ENCODE data around the gene DYSF. TPM values are rescaled to one million over a fixed set of nuclear protein-coding genes. Genes with fewer than 3 reads are reported as not detected.
A peak's percentile ranks its signal among the peaks of the same experiment; 100 is the strongest.

The DYSF gene
- total RNA-seq, 4 donors from 2014 or later = 2.8 to 14.9 (median 4.0) TPM

- H3K27ac ChIP-seq = no peak overlapping the region
- no peaks in the 10 kb centered on the region for H3K27me3 ChIP-seq
- no peaks in the 10 kb centered on the region for H3K36me3 ChIP-seq
- no peak for TF ChIP-seq POLR2A (IDR thresholded peaks at IDR 0.05)
- H3K4me1 ChIP-seq = no peaks in the 10 kb centered on the region
- no peaks in the 10 kb centered on the region for H3K9me3 ChIP-seq
- no peak overlapping the region for H3K4me3 ChIP-seq
- DNase-seq = peak in 1 of 3 donors; percentile 26
Observed at GRCh38 chr2:71697106-71698004, 244.0 kb downstream of the DYSF start.

- Histone ChIP-seq H3K4me3 (no peak overlapping the region), H3K36me3 (no peaks in the 10 kb centered on the region), H3K4me1 (no peaks in the 10 kb centered on the region), H3K9me3 (no peaks in the 10 kb centered on the region), H3K27ac (no peak overlapping the region), H3K27me3 (no peaks in the 10 kb centered on the region)
- no peak for TF ChIP-seq POLR2A (IDR thresholded peaks at IDR 0.05)
- no peak for TF ChIP-seq CTCF (IDR thresholded peaks at IDR 0.05)
- DNase-seq = no peak
Observed at GRCh38 chr2:71699428-71699827, 246.1 kb downstream of the DYSF start.

DNA sequence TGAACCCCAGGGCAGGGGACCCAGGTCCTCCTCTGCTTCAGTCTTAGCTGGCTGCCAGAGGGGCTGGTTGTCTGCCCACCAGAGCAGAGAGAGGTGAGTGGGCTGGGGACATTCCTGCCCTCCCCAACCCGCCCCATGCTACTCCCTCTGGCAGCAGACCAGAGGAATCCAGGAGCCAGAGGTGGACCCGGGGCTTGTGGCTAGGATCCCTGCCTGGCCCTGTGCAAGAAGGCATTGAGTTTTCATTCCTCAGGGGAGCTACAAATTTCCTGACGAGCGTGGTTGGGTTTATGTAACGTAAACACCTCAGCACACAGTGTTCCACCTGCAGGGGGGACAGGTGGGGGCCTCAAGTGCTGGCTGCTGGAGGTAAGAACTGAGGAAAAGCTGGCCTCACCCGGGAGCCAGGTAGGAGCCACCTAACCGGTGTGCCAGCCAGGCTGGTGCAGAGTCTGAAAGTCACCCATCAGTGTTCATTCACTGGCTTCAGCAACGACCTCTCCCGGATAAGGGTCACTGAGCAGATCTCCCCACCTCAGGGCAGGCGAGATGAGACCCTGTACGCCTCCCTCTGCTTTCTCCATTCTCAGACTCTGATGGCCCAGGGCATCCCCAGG lies 246.8 kb downstream of the DYSF start:
- Histone ChIP-seq H3K27me3 (no peaks in the 10 kb centered on the region), H3K4me1 (no peaks in the 10 kb centered on the region), H3K36me3 (no peaks in the 10 kb centered on the region), H3K9me3 (no peaks in the 10 kb centered on the region), H3K4me3 (no peak overlapping the region), H3K27ac (no peak overlapping the region)
- TF ChIP-seq CTCF (IDR thresholded peaks at IDR 0.05) (no peak), POLR2A (IDR thresholded peaks at IDR 0.05) (no peak)
- peak in 2 of 3 donors; percentile 32 to 38 for DNase-seq

DNA sequence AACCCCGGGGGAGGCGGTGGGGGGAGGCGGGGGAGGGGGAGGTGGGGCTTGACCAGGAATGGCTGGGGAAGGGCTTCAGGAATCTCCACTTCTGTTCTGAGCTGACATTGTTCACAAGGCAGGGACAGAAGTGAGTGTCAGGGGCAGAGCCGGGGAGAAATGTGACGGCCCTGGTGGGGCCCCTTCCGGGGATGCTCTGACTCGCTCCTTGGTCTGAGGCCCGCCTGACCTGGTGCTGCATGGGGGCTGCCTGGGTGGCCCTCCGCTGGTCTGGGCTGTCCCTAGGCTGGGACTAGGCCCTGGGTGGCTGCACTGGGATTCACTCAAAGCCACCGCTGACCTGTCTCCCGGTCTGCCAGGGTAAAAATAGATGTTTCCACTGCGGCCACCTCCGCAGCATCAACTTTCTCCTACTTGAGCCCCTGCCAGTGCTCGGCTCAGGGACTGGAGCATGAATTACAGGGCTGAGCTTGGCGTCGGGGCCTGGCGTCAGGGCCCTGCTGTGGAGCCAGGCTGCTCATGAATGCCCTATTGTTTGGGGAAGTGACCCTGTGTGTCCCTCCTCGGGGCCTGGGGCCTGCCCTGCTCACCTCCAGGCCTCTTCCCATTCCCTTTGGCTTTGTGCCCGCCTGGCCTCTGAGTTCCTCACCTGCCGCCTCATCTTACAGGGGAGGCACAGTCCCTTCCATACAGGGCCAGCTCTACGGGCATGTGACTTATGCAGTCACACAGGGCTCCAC lies 247.5 kb downstream of the DYSF start:
- H3K9me3 ChIP-seq = no peaks in the 10 kb centered on the region
- peak in 2 of 3 donors; percentile 34 to 44 for DNase-seq
- TF ChIP-seq POLR2A (IDR thresholded peaks at IDR 0.05) = no peak
- TF ChIP-seq CTCF (IDR thresholded peaks at IDR 0.05) = no peak
- H3K4me1 ChIP-seq = no peaks in the 10 kb centered on the region
- H3K27ac ChIP-seq = no peak overlapping the region
- no peaks in the 10 kb centered on the region for H3K27me3 ChIP-seq
- H3K36me3 ChIP-seq = no peaks in the 10 kb centered on the region
- no peak overlapping the region for H3K4me3 ChIP-seq

- peak in 1 of 3 donors; percentile 45 for DNase-seq
- no peaks in the 10 kb centered on the region for H3K9me3 ChIP-seq
- H3K27ac ChIP-seq = no peak overlapping the region
- H3K4me1 ChIP-seq = no peaks in the 10 kb centered on the region
- H3K27me3 ChIP-seq = no peaks in the 10 kb centered on the region
- TF ChIP-seq CTCF (IDR thresholded peaks at IDR 0.05) (no peak), POLR2A (IDR thresholded peaks at IDR 0.05) (no peak)
- H3K36me3 ChIP-seq = no peaks in the 10 kb centered on the region
- no peak overlapping the region for H3K4me3 ChIP-seq
Observed at GRCh38 chr2:71702071-71702970, 249.0 kb downstream of the DYSF start.

All from Peyer's patch (tissue), 4 donors.